GM23338 (cell line): ENCODE data around the gene LRRC28. TPM values are rescaled to one million over a fixed set of nuclear protein-coding genes. Genes with fewer than 3 reads are reported as not detected.

Source experiments
- ATAC-seq: fragments of 200-7000 bp; cut with Tn5 transposase; 3 replicates; pipeline ENCODE4 v1.9.1; 2020
- DNase-seq: peaks from one replicate; pipeline ENCODE4 v3.0.0-alpha.2; 2015; ENCODE audit warnings: low spot score
- H2AFZ ChIP-seq: fragments of 200-600 bp; sonication (generic); 2 replicates; pipeline ENCODE4 v1.8.0; 2016; ENCODE audit warnings: antibody characterized with exemption, mild to moderate bottlenecking, moderate library complexity
- H3F3A ChIP-seq: fragments of 200-600 bp; sonication (generic); replicated peaks from 2 replicates; pipeline ENCODE4 v1.8.0; 2017; ENCODE audit warnings: antibody characterized with exemption, mixed run types, low read depth
- H3K27ac ChIP-seq: fragments of 200-600 bp; sonication (generic); 2 replicates; pipeline ENCODE4 v1.6.1; 2016; ENCODE audit warnings: low read depth
- H3K27me3 ChIP-seq: fragments of 200-600 bp; sonication (generic); 2 replicates; pipeline ENCODE4 v1.8.0; 2016; ENCODE audit warnings: mild to moderate bottlenecking, mixed run types, moderate library complexity; ENCODE audit not compliant: insufficient read depth
- H3K36me3 ChIP-seq: fragments of 200-600 bp; sonication (generic); 2 replicates; pipeline ENCODE4 v1.8.0; 2016; ENCODE audit warnings: mild to moderate bottlenecking; ENCODE audit not compliant: insufficient read depth
- H3K4me1 ChIP-seq: fragments of 200-600 bp; sonication (generic); 2 replicates; pipeline ENCODE4 v1.8.0; 2016; ENCODE audit warnings: mild to moderate bottlenecking, moderate library complexity; ENCODE audit not compliant: insufficient read depth
- H3K4me2 ChIP-seq: fragments of 200-600 bp; sonication (generic); 2 replicates; pipeline ENCODE4 v1.7.1; 2017; ENCODE audit warnings: mixed run types
- H3K4me3 ChIP-seq: fragments of 200-600 bp; sonication (generic); 2 replicates; pipeline ENCODE4 v1.6.1; 2016; ENCODE audit warnings: mixed run types
- H3K79me2 ChIP-seq: fragments of 200-600 bp; sonication (generic); replicated peaks from 2 replicates; pipeline ENCODE4 v1.8.0; 2017; ENCODE audit warnings: mild to moderate bottlenecking; ENCODE audit not compliant: insufficient read depth
- H3K9me2 ChIP-seq: fragments of 200-600 bp; sonication (generic); 2 replicates; pipeline ENCODE4 v1.8.0; 2017; ENCODE audit not compliant: insufficient read depth
- H4K20me1 ChIP-seq: fragments of 200-600 bp; sonication (generic); replicated peaks from 2 replicates; pipeline ENCODE4 v1.8.0; 2017; ENCODE audit warnings: mild to moderate bottlenecking; ENCODE audit not compliant: insufficient read depth
- H3K27ac Mint-ChIP-seq: 2 replicates; pipeline ENCODE4 v1.8.0; 2020; ENCODE audit warnings: inconsistent platforms, mild to moderate bottlenecking, moderate library complexity, mixed read lengths
- H3K27me3 Mint-ChIP-seq: 3 replicates; pipeline ENCODE4 v1.8.0; 2022; ENCODE audit warnings: low read depth, mild to moderate bottlenecking, moderate library complexity, mixed read lengths, inconsistent platforms; ENCODE audit not compliant: insufficient read depth, poor library complexity
- H3K36me3 Mint-ChIP-seq: 3 replicates; pipeline ENCODE4 v1.8.0; 2021; ENCODE audit warnings: low read depth, mild to moderate bottlenecking, inconsistent platforms, moderate library complexity, mixed read lengths
- H3K4me1 Mint-ChIP-seq: 3 replicates; pipeline ENCODE4 v1.8.0; 2020; ENCODE audit warnings: mild to moderate bottlenecking, inconsistent platforms, mixed read lengths
- H3K4me3 Mint-ChIP-seq: 3 replicates; pipeline ENCODE4 v1.8.0; 2021; ENCODE audit warnings: moderate library complexity, mild to moderate bottlenecking, inconsistent platforms, mixed read lengths
- H3K9me3 Mint-ChIP-seq: 3 replicates; pipeline ENCODE4 v1.8.0; 2020; ENCODE audit warnings: moderate library complexity, mild to moderate bottlenecking, inconsistent platforms, mixed read lengths
- ETS1 ChIP-seq: IDR thresholded peaks from 2 replicates; pipeline ENCODE4 v1.6.1; 2016; ENCODE audit warnings: antibody characterized with exemption
- EZH2 ChIP-seq: fragments of 200-600 bp; sonication (generic); IDR thresholded peaks from one replicate; pipeline ENCODE4 v1.8.0; 2017; ENCODE audit warnings: antibody characterized with exemption, mild to moderate bottlenecking, low read depth; ENCODE audit not compliant: unreplicated experiment
- JUNB ChIP-seq: IDR thresholded peaks from one replicate; pipeline ENCODE4 v1.6.1; 2016; ENCODE audit warnings: antibody characterized with exemption; ENCODE audit not compliant: unreplicated experiment
- NANOG ChIP-seq: IDR thresholded peaks from 2 replicates; pipeline ENCODE4 v1.6.1; 2016; ENCODE audit warnings: antibody characterized with exemption, borderline replicate concordance
- POLR2AphosphoS5 ChIP-seq: IDR thresholded peaks from 2 replicates; pipeline ENCODE4 v1.6.1; 2016; ENCODE audit warnings: antibody characterized with exemption, low read depth
- REST ChIP-seq: IDR thresholded peaks from one replicate; pipeline ENCODE4 v1.6.1; 2018; ENCODE audit warnings: antibody characterized with exemption; ENCODE audit not compliant: unreplicated experiment
- STAT1 ChIP-seq: IDR thresholded peaks from one replicate; pipeline ENCODE4 v1.6.1; 2016; ENCODE audit warnings: antibody characterized with exemption; ENCODE audit not compliant: unreplicated experiment
- ZNF331 ChIP-seq: fragments of 250-450 bp; sonication (Bioruptor Pico); IDR thresholded peaks from 2 replicates; pipeline ENCODE4 v1.5.0; 2020; ENCODE audit warnings: low read depth, mild to moderate bottlenecking, moderate library complexity
- polyA plus RNA-seq: library from polyadenylated mRNA; unstranded; fragments of >200 nt; fragmentation: Nextera tagmentation; extraction: Ambion mirVana; gene quantifications from 2 replicates; pipeline ENCODE4 v1.2.1, GENCODE V29; 2016
- total RNA-seq: library from RNA; depleted of rRNA; stranded (reverse); fragments of >200 nt; shearing (Covaris generic); gene quantifications from 2 replicates; pipeline ENCODE4 v1.2.3, GENCODE V29; 2014

Gene LRRC28
- total and polyA plus RNA-seq, 2 experiments from 2014 or later, result 12.9 to 28.4 TPM

GRCh38 chr15:99406716-99407487 is 155.6 kb downstream of the LRRC28 start (continued):
- TF ChIP-seq POLR2AphosphoS5, result no peak
- TF ChIP-seq JUNB, result no peak
- no peak for TF ChIP-seq EZH2
- no peak for TF ChIP-seq ETS1
- no peak for TF ChIP-seq ZNF331 (CRISPR knock-in tag)

GRCh38 chr15:99407716-99408115 is 156.4 kb downstream of the LRRC28 start:
- Mint-ChIP-seq H3K27ac (no peak overlapping the region), H3K4me1 (peaks cover 9% of the 10 kb centered on the region), H3K36me3 (no peaks in the 10 kb centered on the region), H3K4me3 (no peak overlapping the region), H3K27me3 (peaks cover 6% of the 10 kb centered on the region), H3K9me3 (no peaks in the 10 kb centered on the region)
- DNase-seq (no peak), ATAC-seq (no peak)
- Histone ChIP-seq H2AFZ (no peak overlapping the region), H3K4me3 (no peak overlapping the region), H3K36me3 (no peaks in the 10 kb centered on the region), H3K79me2 (no peaks in the 10 kb centered on the region), H3K4me2 (no peak overlapping the region), H4K20me1 (no peaks in the 10 kb centered on the region), H3K27me3 (no peaks in the 10 kb centered on the region), H3F3A (no peaks in the 10 kb centered on the region), H3K4me1 (no peaks in the 10 kb centered on the region), H3K27ac (no peak overlapping the region), H3K9me2 (no peaks in the 10 kb centered on the region)
- TF ChIP-seq ZNF331 (CRISPR knock-in tag) (no peak), EZH2 (no peak), STAT1 (no peak), NANOG (no peak)

- H3K4me3 ChIP-seq, result no peak overlapping the region
- no peaks in the 10 kb centered on the region for H3K27me3 ChIP-seq
- H3F3A ChIP-seq, result no peaks in the 10 kb centered on the region
- no peak for DNase-seq
- H3K9me2 ChIP-seq, result no peaks in the 10 kb centered on the region
- Mint-ChIP-seq H3K36me3 (no peaks in the 10 kb centered on the region), H3K27me3 (peaks cover 6% of the 10 kb centered on the region), H3K4me1 (peaks cover 9% of the 10 kb centered on the region), H3K4me3 (no peak overlapping the region), H3K27ac (no peak overlapping the region), H3K9me3 (no peaks in the 10 kb centered on the region)
- no peak for TF ChIP-seq JUNB
- no peak for TF ChIP-seq REST
- ATAC-seq, result no peak; the same call in 2 of the 3 replicates
- no peaks in the 10 kb centered on the region for H3K79me2 ChIP-seq
- H3K4me2 ChIP-seq, result no peak overlapping the region
- no peaks in the 10 kb centered on the region for H4K20me1 ChIP-seq
- no peak overlapping the region for H2AFZ ChIP-seq
- no peak overlapping the region for H3K27ac ChIP-seq
- H3K4me1 ChIP-seq, result no peaks in the 10 kb centered on the region
- H3K36me3 ChIP-seq, result no peaks in the 10 kb centered on the region
Observed at GRCh38 chr15:99408236-99409096, 157.2 kb downstream of the LRRC28 start.
